ENCODE measurements around the gene TFCP2L1. TPM values are rescaled to one million over a fixed set of nuclear protein-coding genes. Genes with fewer than 3 reads are reported as not detected.

TFCP2L1 gene
- total and polyA plus RNA-seq, 2 experiments from 2014 or later, result 0.94 to 6.4 TPM

DNA sequence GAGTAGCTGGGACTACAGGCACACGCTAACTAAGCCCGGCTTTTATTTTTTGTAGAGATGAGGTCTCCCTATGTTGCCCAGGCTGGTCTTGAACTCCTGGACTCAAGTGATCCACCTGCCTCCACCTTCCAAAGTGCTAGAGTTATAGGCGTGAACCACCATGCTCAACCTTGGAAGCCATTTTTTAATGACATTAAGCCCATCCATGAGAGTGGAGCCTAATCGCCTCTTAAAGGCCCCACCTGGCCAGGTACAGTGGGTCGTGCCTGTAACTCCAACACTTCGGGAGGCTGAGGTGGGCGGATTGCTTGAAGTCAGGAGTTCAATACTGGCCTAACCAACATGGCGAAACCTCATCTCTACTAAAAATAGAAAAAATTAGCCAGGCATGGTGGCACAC lies 41.6 kb upstream of the TFCP2L1 start (continued):
- TF ChIP-seq, protein P1, sequence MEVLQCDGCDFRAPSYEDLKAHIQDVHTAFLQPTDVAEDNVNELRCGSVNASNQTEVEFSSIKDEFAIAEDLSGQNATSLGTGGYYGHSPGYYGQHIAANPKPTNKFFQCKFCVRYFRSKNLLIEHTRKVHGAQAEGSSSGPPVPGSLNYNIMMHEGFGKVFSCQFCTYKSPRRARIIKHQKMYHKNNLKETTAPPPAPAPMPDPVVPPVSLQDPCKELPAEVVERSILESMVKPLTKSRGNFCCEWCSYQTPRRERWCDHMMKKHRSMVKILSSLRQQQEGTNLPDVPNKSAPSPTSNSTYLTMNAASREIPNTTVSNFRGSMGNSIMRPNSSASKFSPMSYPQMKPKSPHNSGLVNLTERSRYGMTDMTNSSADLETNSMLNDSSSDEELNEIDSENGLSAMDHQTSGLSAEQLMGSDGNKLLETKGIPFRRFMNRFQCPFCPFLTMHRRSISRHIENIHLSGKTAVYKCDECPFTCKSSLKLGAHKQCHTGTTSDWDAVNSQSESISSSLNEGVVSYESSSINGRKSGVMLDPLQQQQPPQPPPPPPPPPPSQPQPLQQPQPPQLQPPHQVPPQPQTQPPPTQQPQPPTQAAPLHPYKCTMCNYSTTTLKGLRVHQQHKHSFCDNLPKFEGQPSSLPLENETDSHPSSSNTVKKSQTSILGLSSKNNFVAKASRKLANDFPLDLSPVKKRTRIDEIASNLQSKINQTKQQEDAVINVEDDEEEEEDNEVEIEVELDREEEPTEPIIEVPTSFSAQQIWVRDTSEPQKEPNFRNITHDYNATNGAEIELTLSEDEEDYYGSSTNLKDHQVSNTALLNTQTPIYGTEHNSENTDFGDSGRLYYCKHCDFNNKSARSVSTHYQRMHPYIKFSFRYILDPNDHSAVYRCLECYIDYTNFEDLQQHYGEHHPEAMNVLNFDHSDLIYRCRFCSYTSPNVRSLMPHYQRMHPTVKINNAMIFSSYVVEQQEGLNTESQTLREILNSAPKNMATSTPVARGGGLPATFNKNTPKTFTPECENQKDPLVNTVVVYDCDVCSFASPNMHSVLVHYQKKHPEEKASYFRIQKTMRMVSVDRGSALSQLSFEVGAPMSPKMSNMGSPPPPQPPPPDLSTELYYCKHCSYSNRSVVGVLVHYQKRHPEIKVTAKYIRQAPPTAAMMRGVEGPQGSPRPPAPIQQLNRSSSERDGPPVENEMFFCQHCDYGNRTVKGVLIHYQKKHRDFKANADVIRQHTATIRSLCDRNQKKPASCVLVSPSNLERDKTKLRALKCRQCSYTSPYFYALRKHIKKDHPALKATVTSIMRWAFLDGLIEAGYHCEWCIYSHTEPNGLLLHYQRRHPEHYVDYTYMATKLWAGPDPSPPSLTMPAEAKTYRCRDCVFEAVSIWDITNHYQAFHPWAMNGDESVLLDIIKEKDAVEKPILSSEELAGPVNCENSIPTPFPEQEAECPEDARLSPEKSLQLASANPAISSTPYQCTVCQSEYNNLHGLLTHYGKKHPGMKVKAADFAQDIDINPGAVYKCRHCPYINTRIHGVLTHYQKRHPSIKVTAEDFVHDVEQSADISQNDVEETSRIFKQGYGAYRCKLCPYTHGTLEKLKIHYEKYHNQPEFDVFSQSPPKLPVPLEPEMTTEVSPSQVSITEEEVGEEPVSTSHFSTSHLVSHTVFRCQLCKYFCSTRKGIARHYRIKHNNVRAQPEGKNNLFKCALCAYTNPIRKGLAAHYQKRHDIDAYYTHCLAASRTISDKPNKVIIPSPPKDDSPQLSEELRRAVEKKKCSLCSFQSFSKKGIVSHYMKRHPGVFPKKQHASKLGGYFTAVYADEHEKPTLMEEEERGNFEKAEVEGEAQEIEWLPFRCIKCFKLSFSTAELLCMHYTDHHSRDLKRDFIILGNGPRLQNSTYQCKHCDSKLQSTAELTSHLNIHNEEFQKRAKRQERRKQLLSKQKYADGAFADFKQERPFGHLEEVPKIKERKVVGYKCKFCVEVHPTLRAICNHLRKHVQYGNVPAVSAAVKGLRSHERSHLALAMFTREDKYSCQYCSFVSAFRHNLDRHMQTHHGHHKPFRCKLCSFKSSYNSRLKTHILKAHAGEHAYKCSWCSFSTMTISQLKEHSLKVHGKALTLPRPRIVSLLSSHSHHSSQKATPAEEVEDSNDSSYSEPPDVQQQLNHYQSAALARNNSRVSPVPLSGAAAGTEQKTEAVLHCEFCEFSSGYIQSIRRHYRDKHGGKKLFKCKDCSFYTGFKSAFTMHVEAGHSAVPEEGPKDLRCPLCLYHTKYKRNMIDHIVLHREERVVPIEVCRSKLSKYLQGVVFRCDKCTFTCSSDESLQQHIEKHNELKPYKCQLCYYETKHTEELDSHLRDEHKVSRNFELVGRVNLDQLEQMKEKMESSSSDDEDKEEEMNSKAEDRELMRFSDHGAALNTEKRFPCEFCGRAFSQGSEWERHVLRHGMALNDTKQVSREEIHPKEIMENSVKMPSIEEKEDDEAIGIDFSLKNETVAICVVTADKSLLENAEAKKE (CRISPR knock-in tag; IDR thresholded peaks at IDR 0.05), result no peak
- no peak for TF ChIP-seq EZH2 (IDR thresholded peaks at IDR 0.05; ENCODE audit: low read depth, unreplicated experiment)
- no peak for TF ChIP-seq ZNF114 (CRISPR knock-in tag; IDR thresholded peaks at IDR 0.05)
- TF ChIP-seq JUNB (IDR thresholded peaks at IDR 0.05; ENCODE audit: unreplicated experiment), result no peak

DNA sequence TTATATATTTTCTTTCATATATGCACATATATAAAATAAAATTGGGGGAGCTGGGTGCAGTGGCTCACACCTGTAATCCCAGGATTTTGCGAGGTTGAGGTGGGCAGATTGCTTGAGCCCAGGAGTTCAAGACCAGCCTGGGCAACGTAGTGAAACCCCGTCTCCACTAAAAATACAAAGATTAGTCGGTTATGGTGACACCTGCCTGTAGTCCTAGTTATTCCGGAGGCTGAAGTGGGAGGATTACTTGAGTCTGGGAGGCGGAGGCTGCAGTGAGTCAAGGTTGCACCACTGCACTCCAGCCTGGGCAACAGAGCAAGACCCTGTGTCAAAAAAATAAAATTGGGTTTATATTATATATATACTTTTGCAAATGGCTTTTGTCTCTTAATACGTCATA lies 39.6 kb upstream of the TFCP2L1 start:
- H3K4me1 Mint-ChIP-seq, result no peaks in the 10 kb centered on the region
- Histone ChIP-seq H3K9me2 (ENCODE audit: insufficient read depth) (no peaks in the 10 kb centered on the region), H3K79me2 (replicated peaks; ENCODE audit: insufficient read depth) (no peaks in the 10 kb centered on the region), H3K36me3 (ENCODE audit: insufficient read depth) (no peaks in the 10 kb centered on the region), H3K4me2 (no peak overlapping the region), H3K4me1 (ENCODE audit: insufficient read depth) (no peaks in the 10 kb centered on the region), H3K27ac (ENCODE audit: low read depth) (no peak overlapping the region), H3F3A (replicated peaks; ENCODE audit: low read depth) (no peaks in the 10 kb centered on the region), H2AFZ (no peak overlapping the region), H3K27me3 (ENCODE audit: insufficient read depth) (no peaks in the 10 kb centered on the region), H3K4me3 (no peak overlapping the region), H4K20me1 (replicated peaks; ENCODE audit: insufficient read depth) (no peaks in the 10 kb centered on the region)
- peaks cover 4% of the 10 kb centered on the region for H3K27me3 Mint-ChIP-seq (ENCODE audit: insufficient read depth, low read depth, poor library complexity)
- no peak overlapping the region for H3K27ac Mint-ChIP-seq
- peaks cover 4% of the 10 kb centered on the region; the same call in 1 of the 3 replicates for H3K9me3 Mint-ChIP-seq
- no peak overlapping the region for H3K4me3 Mint-ChIP-seq
- ATAC-seq, result no peak
- DNase-seq (ENCODE audit: low spot score), result no peak
- no peaks in the 10 kb centered on the region for H3K36me3 Mint-ChIP-seq (ENCODE audit: low read depth)
- no peak for TF ChIP-seq NANOG (IDR thresholded peaks at IDR 0.05; ENCODE audit: borderline replicate concordance)
- TF ChIP-seq EZH2phosphoT487 (IDR thresholded peaks at IDR 0.05; ENCODE audit: unreplicated experiment), result no peak
- no peak for TF ChIP-seq ZNF331 (CRISPR knock-in tag; IDR thresholded peaks at IDR 0.05; ENCODE audit: low read depth)
- no peak for TF ChIP-seq POLR2AphosphoS5 (IDR thresholded peaks at IDR 0.05; ENCODE audit: low read depth)
- TF ChIP-seq, protein P2, sequence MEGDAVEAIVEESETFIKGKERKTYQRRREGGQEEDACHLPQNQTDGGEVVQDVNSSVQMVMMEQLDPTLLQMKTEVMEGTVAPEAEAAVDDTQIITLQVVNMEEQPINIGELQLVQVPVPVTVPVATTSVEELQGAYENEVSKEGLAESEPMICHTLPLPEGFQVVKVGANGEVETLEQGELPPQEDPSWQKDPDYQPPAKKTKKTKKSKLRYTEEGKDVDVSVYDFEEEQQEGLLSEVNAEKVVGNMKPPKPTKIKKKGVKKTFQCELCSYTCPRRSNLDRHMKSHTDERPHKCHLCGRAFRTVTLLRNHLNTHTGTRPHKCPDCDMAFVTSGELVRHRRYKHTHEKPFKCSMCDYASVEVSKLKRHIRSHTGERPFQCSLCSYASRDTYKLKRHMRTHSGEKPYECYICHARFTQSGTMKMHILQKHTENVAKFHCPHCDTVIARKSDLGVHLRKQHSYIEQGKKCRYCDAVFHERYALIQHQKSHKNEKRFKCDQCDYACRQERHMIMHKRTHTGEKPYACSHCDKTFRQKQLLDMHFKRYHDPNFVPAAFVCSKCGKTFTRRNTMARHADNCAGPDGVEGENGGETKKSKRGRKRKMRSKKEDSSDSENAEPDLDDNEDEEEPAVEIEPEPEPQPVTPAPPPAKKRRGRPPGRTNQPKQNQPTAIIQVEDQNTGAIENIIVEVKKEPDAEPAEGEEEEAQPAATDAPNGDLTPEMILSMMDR (conservative IDR thresholded peaks at IDR 0.05; ENCODE audit: low read depth in 2 of 2), result no peak
- no peak for TF ChIP-seq ETS1 (IDR thresholded peaks at IDR 0.05)
- TF ChIP-seq EZH2 (IDR thresholded peaks at IDR 0.05; ENCODE audit: low read depth, unreplicated experiment), result no peak
- no peak for TF ChIP-seq STAT1 (IDR thresholded peaks at IDR 0.05; ENCODE audit: unreplicated experiment)

Data from GM23338 (cell line).